Aorta (tissue), 5 donors: ENCODE results near the gene PPIH. TPM values are rescaled to one million over a fixed set of nuclear protein-coding genes. Genes with fewer than 3 reads are reported as not detected.
A peak's percentile ranks its signal among the peaks of the same experiment; 100 is the strongest.

Experiments
- ATAC-seq: fragments of 200-7000 bp; cut with Tn5 transposase; one replicate; pipeline ENCODE4 v1.9.1; 2022; ENCODE audit warnings: moderate library complexity; ENCODE audit not compliant: low FRiP score
- DNase-seq, 2 donors: peaks; one replicate each; pipeline ENCODE4 v3.0.0-alpha.2; 2020
- H3K27ac ChIP-seq, 2 donors: one replicate each; pipeline ENCODE4 v1.5.1; 2013; ENCODE audit warnings: low read length in 2 of 2, mild to moderate bottlenecking in 2 of 2, moderate library complexity in 2 of 2, control low read depth in 1 of 2, inconsistent platforms in 1 of 2, low read depth in 1 of 2
- H3K27me3 ChIP-seq, 2 donors: one replicate each; pipeline ENCODE4 v1.6.1; 2013; ENCODE audit warnings: control low read depth in 1 of 2, low read length in 1 of 2, mild to moderate bottlenecking in 1 of 2, moderate library complexity in 1 of 2; ENCODE audit not compliant: insufficient read depth in 2 of 2, control insufficient read depth in 1 of 2
- H3K36me3 ChIP-seq, 2 donors: one replicate each; pipeline ENCODE4 v1.6.1; 2013; ENCODE audit warnings: control low read depth in 1 of 2, low read length in 1 of 2, mild to moderate bottlenecking in 1 of 2; ENCODE audit not compliant: insufficient read depth in 2 of 2, control insufficient read depth in 1 of 2
- H3K4me1 ChIP-seq, 2 donors: one replicate each; pipeline ENCODE4 v1.6.1; 2013; ENCODE audit warnings: low read length in 2 of 2, control low read depth in 1 of 2, mild to moderate bottlenecking in 1 of 2, moderate library complexity in 1 of 2; ENCODE audit not compliant: insufficient read depth in 2 of 2, control insufficient read depth in 1 of 2
- H3K4me3 ChIP-seq, 2 donors: one replicate each; pipeline ENCODE4 v1.5.1; 2013; ENCODE audit warnings: low read length in 2 of 2, control low read depth in 1 of 2, mild to moderate bottlenecking in 1 of 2
- H3K9me3 ChIP-seq: one replicate; pipeline ENCODE4 v1.6.1; 2013; ENCODE audit warnings: mild to moderate bottlenecking, low read length; ENCODE audit not compliant: control insufficient read depth
- WGBS, 2 donors: extraction: QIAGEN DNeasy Blood & Tissue Kit; methylation state at CpG; one replicate each; pipeline ENCODE4 v1.1.7; 2013; 5-methylcytosine and 5-hydroxymethylcytosine counted together
- intact Hi-C, 2 donors: fragments of 100-400 bp; cut with DNase I; formaldehyde crosslinking; loops; one replicate each; pipeline versions ENCODE4 v1.14.2 to v1.15.0; 2022
- polyA plus RNA-seq, 2 donors: library from polyadenylated mRNA; stranded (reverse); fragments of 200-250 nt; gene quantifications; one replicate each; pipeline ENCODE4 v1.2.3, GENCODE V29; 2013
- total RNA-seq, 2 donors: library from RNA; stranded (reverse); fragmentation: NEBNext Ultra II Directional; extraction: Animal tissue kit (Norgen Biotek cat#: 25700); gene quantifications; one replicate each; pipeline ENCODE4 v1.2.1, GENCODE V29; 2021
- donor health status: healthy with polysubstance abuse.
- donor health status: Bipolar disorder and iron deficiency.
- donor health status: DM: no; HTN: no; CAD: no.
- donor health status: DM: no; HTN: no; CAD: no.
- donor health status: DM: yes; HTN: yes; CAD: no.

The PPIH gene
- total and polyA plus RNA-seq, 4 donors, result 14.1 to 32.5 (median 20.2) TPM

GRCh38 chr1:42658877-42659337 lies 684 bp downstream of the PPIH start:
- ATAC-seq, result no peak
- no peaks in the 10 kb centered on the region for H3K4me1 ChIP-seq
- WGBS, 2 donors, result 4 to 5% methylated on average over 20 of the region's 20 CpGs
- no peak for DNase-seq
- peak overlapping the region; percentile 69 to 72 for H3K4me3 ChIP-seq
- no peaks in the 10 kb centered on the region for H3K27me3 ChIP-seq
- intact Hi-C loops, result no loop called here
- no peaks in the 10 kb centered on the region for H3K9me3 ChIP-seq
- H3K36me3 ChIP-seq, result peaks cover 0 to 4% of the 10 kb centered on the region in 2 donors
- no peak overlapping the region for H3K27ac ChIP-seq

GRCh38 chr1:42660907-42661500 lies 2.8 kb downstream of the PPIH start:
- no peak for DNase-seq
- intact Hi-C loops, result no loop called here
- H3K36me3 ChIP-seq, result peaks cover 0 to 4% of the 10 kb centered on the region in 2 donors

DNA sequence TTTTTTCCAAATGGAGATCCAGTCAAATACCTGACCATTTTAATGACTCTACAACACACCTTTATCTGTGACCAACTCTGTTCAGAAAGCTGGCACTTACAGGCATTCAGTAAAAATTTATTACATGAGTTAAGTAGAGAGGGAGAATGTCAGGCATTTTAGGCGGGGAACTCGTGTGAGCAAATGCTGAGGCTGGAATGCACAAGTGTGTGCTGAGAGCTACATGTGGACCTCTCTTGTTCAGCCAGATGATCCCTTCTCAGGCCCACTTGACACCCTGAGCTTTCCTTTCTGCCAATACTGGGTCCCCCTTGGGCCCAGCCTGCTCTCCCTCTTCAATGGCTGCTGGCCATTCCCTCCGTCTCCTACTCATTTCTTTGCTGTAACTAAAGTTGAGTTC lies 11.7 kb downstream of the PPIH start:
- DNase-seq (no peak), ATAC-seq (no peak)
- Histone ChIP-seq H3K27me3 (no peaks in the 10 kb centered on the region), H3K4me1 (no peaks in the 10 kb centered on the region), H3K9me3 (no peaks in the 10 kb centered on the region), H3K27ac (no peak overlapping the region), H3K4me3 (no peak overlapping the region), H3K36me3 (peaks cover 0 to 9% of the 10 kb centered on the region in 2 donors)
- intact Hi-C loops, result no loop called here
- 77 to 86% methylated on average over 3 of the region's 3 CpGs for WGBS, 2 donors

More at GRCh38 chr1:42660907-42661500, 2.8 kb downstream of the PPIH start:
- 64 to 78% methylated on average over 3 of the region's 3 CpGs for WGBS, 2 donors
- no peaks in the 10 kb centered on the region for H3K9me3 ChIP-seq
- no peak for ATAC-seq
- H3K27ac ChIP-seq, result no peak overlapping the region
- no peak overlapping the region for H3K4me3 ChIP-seq
- no peaks in the 10 kb centered on the region for H3K27me3 ChIP-seq
- no peaks in the 10 kb centered on the region for H3K4me1 ChIP-seq

GRCh38 chr1:42670425-42670824 lies 12.2 kb downstream of the PPIH start:
- no peaks in the 10 kb centered on the region for H3K4me1 ChIP-seq
- H3K27ac ChIP-seq, result no peak overlapping the region
- no peak for ATAC-seq
- H3K36me3 ChIP-seq, result peaks cover 0 to 9% of the 10 kb centered on the region in 2 donors
- no peaks in the 10 kb centered on the region for H3K9me3 ChIP-seq
- WGBS, 2 donors, result 97% methylated on average over 4 of the region's 4 CpGs
- H3K4me3 ChIP-seq, result no peak overlapping the region
- H3K27me3 ChIP-seq, result no peaks in the 10 kb centered on the region
- intact Hi-C loops, result no loop called here
- DNase-seq, result no peak

DNA sequence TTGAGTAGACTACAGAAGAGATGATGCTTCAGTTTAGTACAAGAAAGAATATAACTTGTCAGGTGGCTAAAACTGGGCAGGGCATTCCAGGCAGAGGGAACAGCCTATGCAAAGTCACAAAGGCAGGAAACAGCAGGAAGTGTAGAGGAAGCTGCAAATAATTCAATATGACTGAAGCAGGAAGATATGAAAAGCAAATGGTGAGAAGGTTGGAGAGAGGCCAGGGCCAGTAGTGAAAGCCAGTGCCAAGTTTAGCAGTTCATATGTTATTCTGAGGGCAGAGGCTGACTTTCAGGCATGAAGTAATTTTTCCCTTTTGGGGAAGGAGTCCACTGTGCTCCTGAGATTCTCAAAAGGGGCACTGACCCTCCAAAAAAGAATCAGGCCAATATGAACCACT lies 16.0 kb downstream of the PPIH start:
- no peak overlapping the region for H3K4me3 ChIP-seq
- H3K27ac ChIP-seq, result no peak overlapping the region
- H3K4me1 ChIP-seq, result no peaks in the 10 kb centered on the region
- DNase-seq (no peak), ATAC-seq (no peak)
- intact Hi-C loops, result no loop called here
- no peaks in the 10 kb centered on the region for H3K27me3 ChIP-seq
- H3K36me3 ChIP-seq, result peaks cover 0 to 2% of the 10 kb centered on the region in 2 donors
- no peaks in the 10 kb centered on the region for H3K9me3 ChIP-seq

GRCh38 chr1:42674682-42675081 lies 16.5 kb downstream of the PPIH start:
- Histone ChIP-seq H3K9me3 (no peaks in the 10 kb centered on the region), H3K27ac (no peak overlapping the region), H3K36me3 (peaks cover 0 to 2% of the 10 kb centered on the region in 2 donors), H3K4me3 (no peak overlapping the region), H3K27me3 (no peaks in the 10 kb centered on the region), H3K4me1 (no peaks in the 10 kb centered on the region)
- DNase-seq, result no peak
- intact Hi-C loops, result no loop called here
- no peak for ATAC-seq
- 6 to 10% methylated on average over 1 of the region's 1 CpG for WGBS, 2 donors

DNA sequence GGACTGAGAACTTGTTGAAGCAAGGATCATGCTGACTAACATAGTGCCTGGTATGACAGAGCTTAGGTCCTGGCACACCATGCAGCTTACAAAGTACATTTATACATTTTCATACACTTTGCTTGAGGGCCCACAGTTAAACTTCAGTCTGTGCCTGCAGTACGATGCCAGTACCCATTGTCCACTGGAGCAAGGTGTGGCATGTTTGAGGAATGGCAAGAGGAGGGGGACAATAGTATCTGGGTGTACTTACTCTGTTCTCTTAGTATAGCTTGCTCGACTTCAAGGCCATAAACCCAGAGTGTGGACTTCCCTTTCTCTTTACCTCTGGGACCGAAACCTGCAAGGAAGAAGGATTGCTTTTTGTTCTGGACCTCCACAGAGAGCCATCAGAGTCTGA lies 17.2 kb downstream of the PPIH start:
- Histone ChIP-seq H3K27me3 (no peaks in the 10 kb centered on the region), H3K4me3 (no peak overlapping the region), H3K27ac (no peak overlapping the region), H3K4me1 (no peaks in the 10 kb centered on the region), H3K9me3 (no peaks in the 10 kb centered on the region), H3K36me3 (peaks cover 0 to 2% of the 10 kb centered on the region in 2 donors)
- DNase-seq, result no peak
- WGBS, 2 donors, result 89 to 96% methylated on average over 3 of the region's 3 CpGs
- ATAC-seq, result no peak
- intact Hi-C loops, result no loop called here

- no peak for ATAC-seq
These were observed 18.4 kb downstream of the PPIH start for GRCh38 chr1:42676534-42677087.

DNA sequence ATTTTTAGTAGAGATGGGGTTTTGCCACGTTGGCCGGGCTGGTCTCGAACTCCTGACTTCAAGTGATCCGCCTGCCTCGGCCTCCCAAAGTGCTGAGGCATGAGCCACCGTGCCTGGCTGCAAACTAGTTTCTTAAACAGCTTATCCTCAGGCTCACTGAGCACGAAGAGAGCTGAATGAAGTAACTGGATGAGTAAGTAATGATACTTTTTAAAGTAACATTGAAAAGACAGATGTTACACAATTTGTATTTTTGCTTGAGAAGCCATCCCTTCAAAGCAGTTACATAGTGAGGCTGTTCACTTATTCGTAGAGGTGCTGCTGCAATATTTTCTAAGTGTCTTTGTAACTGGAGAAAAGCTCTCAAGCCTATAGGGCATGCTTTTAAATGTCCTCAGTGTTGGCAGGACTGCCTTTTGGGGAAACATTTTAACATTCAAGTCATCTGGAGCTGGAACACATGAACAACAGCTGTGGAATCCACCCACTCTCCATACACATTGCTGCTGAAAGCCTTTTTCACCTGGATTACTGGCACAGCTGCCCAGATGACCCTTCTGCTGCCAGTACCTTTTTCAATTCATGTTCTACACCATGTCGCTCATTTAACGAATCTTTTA lies 21.3 kb downstream of the PPIH start:
- H3K9me3 ChIP-seq, result no peaks in the 10 kb centered on the region
- H3K36me3 ChIP-seq, result peaks cover 0 to 2% of the 10 kb centered on the region in 2 donors
- 77 to 85% methylated on average over 10 of the region's 10 CpGs for WGBS, 2 donors
- intact Hi-C loops, result no loop called here
- ATAC-seq (no peak), DNase-seq (no peak)
- H3K4me1 ChIP-seq, result peaks cover 3 to 6% of the 10 kb centered on the region in 2 donors
- H3K4me3 ChIP-seq, result no peak overlapping the region
- no peak overlapping the region for H3K27ac ChIP-seq
- H3K27me3 ChIP-seq, result no peaks in the 10 kb centered on the region

More at GRCh38 chr1:42676534-42677087, 18.4 kb downstream of the PPIH start:
- Histone ChIP-seq H3K27ac (no peak overlapping the region), H3K4me3 (no peak overlapping the region), H3K27me3 (no peaks in the 10 kb centered on the region), H3K36me3 (peaks cover 0 to 2% of the 10 kb centered on the region in 2 donors), H3K9me3 (no peaks in the 10 kb centered on the region), H3K4me1 (peaks cover 0 to 6% of the 10 kb centered on the region in 2 donors)
- intact Hi-C loops, result no loop called here
- 88 to 93% methylated on average over 3 of the region's 3 CpGs for WGBS, 2 donors
- DNase-seq, result no peak
